Caco-2 (cell line): ENCODE results near the gene IP6K3. TPM values are rescaled to one million over a fixed set of nuclear protein-coding genes. Genes with fewer than 3 reads are reported as not detected.

Source experiments
- BruUV-seq: library from RNA; stranded (reverse); fragments of 400-500 nt; replicated peaks from 2 replicates; lab custom pipeline; 2021; lab: Mats Ljungman, UMichigan
- CTCF ChIA-PET: fragments of 300-600 bp; sonication (Branson Sonifier 250); formaldehyde crosslinking; loops from one replicate; lab custom pipeline; 2022; ENCODE audit warnings: antibody characterized with exemption; lab: Charles Lee
- POLR2A ChIA-PET: fragments of 300-600 bp; sonication (Branson Sonifier 250); formaldehyde crosslinking; loops from one replicate; lab custom pipeline; 2022; ENCODE audit warnings: antibody characterized with exemption; lab: Charles Lee
- DNase-seq, 2 experiments: peaks; one replicate each; pipeline versions ENCODE4 v3.0.0 to v3.0.0-alpha.2; 2020 to 2022
- H3K27me3 ChIP-seq: replicated peaks from 2 replicates; pipeline ENCODE4 v1.6.0; 2011; ENCODE audit warnings: low read length; ENCODE audit not compliant: control insufficient read depth, insufficient read depth
- H3K36me3 ChIP-seq: 2 replicates; pipeline ENCODE4 v1.5.1; 2011; ENCODE audit warnings: low read length; ENCODE audit not compliant: control insufficient read depth, insufficient read depth
- H3K4me1 ChIP-seq: fragments of 250-450 bp; sonication (Bioruptor Pico); 2 replicates; pipeline ENCODE4 v1.5.1; 2020; ENCODE audit warnings: mild to moderate bottlenecking
- H3K4me3 ChIP-seq: 2 replicates; pipeline ENCODE4 v1.5.1; 2011; ENCODE audit warnings: low read depth, mild to moderate bottlenecking, control low read depth, low read length
- H3K9me3 ChIP-seq: fragments of 250-450 bp; sonication (Bioruptor Pico); 2 replicates; pipeline ENCODE4 v1.5.1; 2020; ENCODE audit warnings: mild to moderate bottlenecking, moderate library complexity
- H3K27ac Mint-ChIP-seq: one replicate; pipeline ENCODE4 v1.8.0; 2022; ENCODE audit warnings: mixed read lengths; ENCODE audit not compliant: unreplicated experiment
- H3K27me3 Mint-ChIP-seq: one replicate; pipeline ENCODE4 v1.8.0; 2022; ENCODE audit warnings: mixed read lengths; ENCODE audit not compliant: insufficient read depth, unreplicated experiment
- H3K36me3 Mint-ChIP-seq: one replicate; pipeline ENCODE4 v1.8.0; 2022; ENCODE audit warnings: mild to moderate bottlenecking, mixed read lengths; ENCODE audit not compliant: insufficient read depth, unreplicated experiment
- H3K4me1 Mint-ChIP-seq: one replicate; pipeline ENCODE4 v1.8.0; 2022; ENCODE audit warnings: low read depth, mixed read lengths; ENCODE audit not compliant: unreplicated experiment
- H3K4me3 Mint-ChIP-seq: one replicate; pipeline ENCODE4 v1.8.0; 2022; ENCODE audit warnings: mild to moderate bottlenecking, moderate library complexity, mixed read lengths; ENCODE audit not compliant: unreplicated experiment
- H3K9me3 Mint-ChIP-seq: one replicate; pipeline ENCODE4 v1.8.0; 2022; ENCODE audit warnings: mixed read lengths; ENCODE audit not compliant: unreplicated experiment
- intact Hi-C: fragments of 100-400 bp; cut with micrococcal nuclease; formaldehyde crosslinking; loops from one replicate; pipeline ENCODE4 v1.10.0; 2022; ENCODE audit not compliant: unreplicated experiment
- total RNA-seq: library from RNA; stranded (reverse); gene quantifications from 2 replicates; pipeline ENCODE4 v1.2.3, GENCODE V29; 2022
- TF ChIP-seq, protein P1 (sequence below), 2 experiments: fragments of 200-600 bp in 1 of 2; IDR thresholded peaks; 1 replicate in 1 of 2; 2 replicates in 1 of 2; pipeline versions ENCODE4 v1.5.1 to v1.8.0; 2011 to 2022; ENCODE audit warnings: antibody characterized with exemption in 1 of 2, control low read depth in 1 of 2, inconsistent platforms in 1 of 2, low read depth in 1 of 2, low read length in 1 of 2, mild to moderate bottlenecking in 1 of 2, moderate library complexity in 1 of 2; ENCODE audit not compliant: insufficient read depth in 1 of 2, severe bottlenecking in 1 of 2, unreplicated experiment in 1 of 2

Gene IP6K3
- total RNA-seq, 1 experiment from 2014 or later = 0.45 TPM

DNA sequence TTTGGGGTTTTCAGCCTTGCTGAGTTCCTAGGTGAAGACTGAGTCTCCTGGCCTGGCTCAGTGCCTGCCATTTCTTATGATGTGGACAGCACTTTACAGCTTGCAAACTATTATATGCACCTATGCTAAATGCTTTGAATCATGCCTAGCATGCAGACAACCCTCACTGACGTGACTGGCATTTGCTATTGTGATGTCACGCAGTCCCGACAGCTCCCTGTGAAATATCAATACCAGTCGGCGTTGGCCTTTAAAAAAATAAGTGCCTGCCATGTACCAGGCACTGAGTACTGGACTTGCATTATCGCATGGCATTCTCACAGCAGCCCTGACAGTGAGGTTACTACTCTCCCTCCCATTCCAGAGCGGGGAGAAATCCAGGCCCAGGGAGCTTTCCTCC is 70.7 kb downstream of the IP6K3 start:
- no TSS peak for BruUV-seq

DNA sequence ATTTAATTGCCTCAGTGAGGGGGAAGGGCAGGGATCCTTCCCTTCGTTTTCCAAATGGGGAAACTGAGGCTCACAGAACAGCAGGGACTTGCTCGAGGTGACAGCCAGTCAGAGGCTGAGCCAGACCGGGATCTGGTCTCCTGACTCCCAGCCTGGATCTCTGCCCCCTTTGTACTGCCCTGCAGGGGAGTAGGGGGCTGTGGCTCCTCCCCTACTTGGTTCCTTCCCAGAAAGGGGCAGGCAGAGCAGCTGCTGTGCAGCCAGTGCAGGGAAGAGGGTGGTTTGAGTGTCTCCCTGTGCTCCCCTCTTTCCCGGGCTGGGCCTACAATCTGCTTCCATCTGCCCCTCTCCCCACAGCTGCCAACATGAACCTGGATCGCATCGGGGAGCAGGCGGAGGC is 72.9 kb downstream of the IP6K3 start:
- H3K4me1 ChIP-seq = peaks cover 4% of the 10 kb centered on the region
- H3K4me3 ChIP-seq = no peak overlapping the region
- Mint-ChIP-seq H3K36me3 (peaks cover 24% of the 10 kb centered on the region), H3K4me1 (peaks cover 5% of the 10 kb centered on the region), H3K27ac (no peak overlapping the region), H3K9me3 (no peaks in the 10 kb centered on the region), H3K27me3 (no peaks in the 10 kb centered on the region), H3K4me3 (no peak overlapping the region)
- ChIA-PET CTCF (no interaction called here), POLR2A (no interaction called here)
- H3K9me3 ChIP-seq = no peaks in the 10 kb centered on the region
- BruUV-seq = no TSS peak
- no peaks in the 10 kb centered on the region for H3K27me3 ChIP-seq
- peaks cover 8% of the 10 kb centered on the region for H3K36me3 ChIP-seq
- TF ChIP-seq, protein P1, sequence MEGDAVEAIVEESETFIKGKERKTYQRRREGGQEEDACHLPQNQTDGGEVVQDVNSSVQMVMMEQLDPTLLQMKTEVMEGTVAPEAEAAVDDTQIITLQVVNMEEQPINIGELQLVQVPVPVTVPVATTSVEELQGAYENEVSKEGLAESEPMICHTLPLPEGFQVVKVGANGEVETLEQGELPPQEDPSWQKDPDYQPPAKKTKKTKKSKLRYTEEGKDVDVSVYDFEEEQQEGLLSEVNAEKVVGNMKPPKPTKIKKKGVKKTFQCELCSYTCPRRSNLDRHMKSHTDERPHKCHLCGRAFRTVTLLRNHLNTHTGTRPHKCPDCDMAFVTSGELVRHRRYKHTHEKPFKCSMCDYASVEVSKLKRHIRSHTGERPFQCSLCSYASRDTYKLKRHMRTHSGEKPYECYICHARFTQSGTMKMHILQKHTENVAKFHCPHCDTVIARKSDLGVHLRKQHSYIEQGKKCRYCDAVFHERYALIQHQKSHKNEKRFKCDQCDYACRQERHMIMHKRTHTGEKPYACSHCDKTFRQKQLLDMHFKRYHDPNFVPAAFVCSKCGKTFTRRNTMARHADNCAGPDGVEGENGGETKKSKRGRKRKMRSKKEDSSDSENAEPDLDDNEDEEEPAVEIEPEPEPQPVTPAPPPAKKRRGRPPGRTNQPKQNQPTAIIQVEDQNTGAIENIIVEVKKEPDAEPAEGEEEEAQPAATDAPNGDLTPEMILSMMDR (IDR thresholded peaks at IDR 0.05; ENCODE audit: insufficient read depth in 1 of 2, low read depth in 1 of 2, low read length in 1 of 2, severe bottlenecking in 1 of 2, unreplicated experiment in 1 of 2) = no peak
- DNase-seq = no peak
- intact Hi-C loops = no loop called here

More for the DNA sequence above, 70.7 kb downstream of the IP6K3 start:
- POLR2A ChIA-PET = no interaction called here
- Mint-ChIP-seq H3K27ac (no peak overlapping the region), H3K4me1 (no peaks in the 10 kb centered on the region), H3K27me3 (no peaks in the 10 kb centered on the region), H3K36me3 (peaks cover 32% of the 10 kb centered on the region), H3K9me3 (no peaks in the 10 kb centered on the region), H3K4me3 (no peak overlapping the region)
- Histone ChIP-seq H3K4me3 (no peak overlapping the region), H3K9me3 (no peaks in the 10 kb centered on the region), H3K27me3 (no peaks in the 10 kb centered on the region), H3K4me1 (no peaks in the 10 kb centered on the region), H3K36me3 (peaks cover 7% of the 10 kb centered on the region)
- TF ChIP-seq, protein P1 (IDR thresholded peaks at IDR 0.05; ENCODE audit: insufficient read depth in 1 of 2, low read depth in 1 of 2, low read length in 1 of 2, severe bottlenecking in 1 of 2, unreplicated experiment in 1 of 2) = no peak
- no peak for DNase-seq
- intact Hi-C loops = no loop called here
- CTCF ChIA-PET = no interaction called here

DNA sequence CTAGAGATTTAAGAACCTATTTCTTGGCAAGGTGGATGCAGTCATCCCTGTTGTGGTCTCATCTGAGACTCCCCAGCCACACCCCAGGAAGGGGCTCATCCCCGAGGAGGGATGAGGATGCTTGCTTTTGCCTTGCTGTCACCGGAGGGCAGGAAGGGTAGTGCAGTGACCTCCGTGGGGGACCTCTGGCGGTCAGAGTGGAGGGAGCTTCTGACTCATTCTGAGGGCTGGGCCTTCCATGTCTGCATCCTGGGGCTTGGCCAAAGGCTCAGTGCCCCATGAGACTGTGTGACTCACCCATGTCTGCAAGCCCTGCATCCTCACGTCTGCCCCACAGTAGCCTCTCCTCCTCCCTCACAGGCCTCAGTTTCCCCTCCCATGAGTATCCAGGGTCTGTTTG is 73.9 kb downstream of the IP6K3 start:
- POLR2A ChIA-PET = no interaction called here
- H3K36me3 ChIP-seq = peaks cover 7% of the 10 kb centered on the region

More for the DNA sequence above, 73.9 kb downstream of the IP6K3 start:
- no TSS peak for BruUV-seq
- CTCF ChIA-PET = no interaction called here
- Mint-ChIP-seq H3K4me3 (no peak overlapping the region), H3K27ac (no peak overlapping the region), H3K9me3 (no peaks in the 10 kb centered on the region), H3K4me1 (peaks cover 9% of the 10 kb centered on the region), H3K27me3 (no peaks in the 10 kb centered on the region), H3K36me3 (peaks cover 30% of the 10 kb centered on the region)
- Histone ChIP-seq H3K27me3 (no peaks in the 10 kb centered on the region), H3K4me1 (peaks cover 8% of the 10 kb centered on the region), H3K4me3 (no peak overlapping the region), H3K9me3 (no peaks in the 10 kb centered on the region)
- intact Hi-C loops = no loop called here
- DNase-seq = peak in 1 of 2 experiments; percentile 19
- TF ChIP-seq, protein P1 (IDR thresholded peaks at IDR 0.05; ENCODE audit: insufficient read depth in 1 of 2, low read depth in 1 of 2, low read length in 1 of 2, severe bottlenecking in 1 of 2, unreplicated experiment in 1 of 2) = no peak
